Measurements from ENCODE around the gene DRD4.

The DRD4 gene

DNA sequence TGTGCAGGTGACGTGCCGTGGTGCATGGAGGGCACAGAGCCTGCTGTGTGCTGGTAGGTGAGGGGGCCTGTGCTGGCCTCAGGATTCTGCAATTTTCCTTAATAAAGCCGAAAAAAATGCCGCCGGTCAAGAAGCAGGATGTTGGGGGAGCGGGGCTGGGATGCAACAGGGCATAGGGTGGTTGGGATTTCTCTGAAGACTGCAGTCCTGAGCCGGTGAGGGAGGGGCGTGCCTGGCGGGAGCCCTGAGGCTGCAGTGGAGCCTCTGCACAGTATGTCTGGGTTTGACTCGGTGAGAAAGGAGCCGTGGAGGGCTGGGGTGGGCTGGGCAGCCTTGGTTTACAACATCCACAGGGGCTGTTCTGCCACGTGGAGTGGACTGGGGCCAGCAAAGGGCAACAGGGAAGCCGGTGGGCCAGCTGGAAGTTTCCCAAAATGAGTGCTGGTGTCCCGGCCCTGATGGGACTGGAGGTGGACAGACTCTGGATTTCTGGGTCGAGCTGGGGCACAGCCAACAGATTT, 13.7 kb upstream of the DRD4 start:
- no peak for DNase-seq

DNA sequence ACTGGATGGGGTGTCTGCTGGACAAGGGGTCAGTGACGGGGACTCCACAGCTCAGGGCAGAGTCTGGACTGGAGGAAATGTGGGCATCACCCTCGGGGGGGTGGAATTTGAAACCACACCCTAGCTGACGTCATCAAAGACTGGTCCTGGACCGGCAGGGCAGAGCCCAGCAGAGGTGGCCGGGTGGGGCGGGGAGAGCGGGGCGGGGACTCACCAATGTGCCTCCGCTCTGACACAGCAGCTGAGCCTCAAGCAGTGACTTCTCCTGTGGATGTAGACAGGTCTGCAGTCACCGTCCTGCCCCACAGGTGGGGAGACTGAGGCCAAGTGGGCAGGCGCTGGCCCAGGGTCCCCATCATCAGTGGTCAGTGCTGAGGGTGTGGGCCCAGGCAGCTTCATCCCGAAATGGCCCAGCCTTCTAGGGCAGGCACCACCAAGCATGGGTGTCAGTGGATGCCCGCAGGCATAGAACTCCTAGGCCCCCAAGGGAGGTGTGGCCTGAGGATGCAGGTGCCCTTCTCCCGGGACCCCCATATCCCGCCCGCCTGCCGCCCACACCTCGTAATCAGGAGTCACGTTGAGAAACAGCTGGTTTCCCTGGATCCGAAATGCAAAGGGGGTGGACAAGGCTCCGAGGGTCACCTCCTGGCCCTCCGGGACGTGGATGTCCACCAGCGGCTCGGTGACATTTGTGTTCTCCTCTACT, 12.9 kb upstream of the DRD4 start:
- no peak for DNase-seq

DNA sequence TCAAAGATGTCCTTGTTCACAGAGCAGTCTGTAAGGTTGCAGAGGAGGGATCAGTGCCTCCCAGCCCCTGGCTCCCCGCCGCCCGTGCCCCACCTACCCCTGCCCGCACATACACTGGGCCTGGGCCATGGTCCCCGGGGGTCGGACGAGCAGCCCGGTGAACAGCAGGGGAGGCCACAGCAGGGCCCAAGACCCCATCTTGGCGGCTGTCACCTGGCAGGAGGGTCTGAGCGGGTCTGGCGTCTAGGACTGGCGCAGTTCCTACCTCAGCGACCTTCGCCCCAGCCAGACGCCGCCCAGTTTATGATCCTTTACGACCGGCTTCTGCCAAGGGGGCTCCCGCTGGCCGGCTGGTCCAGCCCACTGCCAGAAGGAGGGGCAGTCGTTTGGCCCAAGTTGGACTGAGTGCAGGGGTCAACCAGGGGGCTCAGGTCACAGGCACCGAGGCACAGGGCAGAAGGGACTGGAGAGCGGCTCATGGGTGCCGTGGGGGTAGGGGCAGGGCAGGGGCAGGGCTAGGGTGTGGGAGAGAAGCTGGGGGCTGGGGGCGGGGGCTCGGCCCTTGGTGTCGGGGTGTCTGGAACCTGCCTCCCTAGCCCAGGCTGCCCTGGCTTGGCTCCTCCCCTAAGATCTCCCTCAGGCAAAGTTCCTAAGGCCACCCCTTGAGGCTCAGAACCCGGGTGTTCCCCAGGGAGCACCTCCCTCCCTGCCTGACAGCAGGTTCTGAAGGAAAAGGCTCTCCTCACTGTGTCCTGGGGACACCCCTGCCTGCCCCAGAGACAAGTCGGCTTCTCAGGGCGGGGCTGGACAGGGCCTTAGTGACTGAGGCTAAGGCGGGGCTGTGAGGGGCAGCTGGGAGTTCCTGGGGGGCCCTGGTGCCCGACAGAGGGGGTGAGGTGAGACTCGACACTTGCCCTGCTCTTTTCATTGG, 12.1 kb upstream of the DRD4 start, which contains the start of gene CDHR5:
Gene CDHR5, minus strand, starts transcription at position 251 of the 931 bp plus-strand sequence. Its CDS starts 53 bp downstream, at position 198.
- no peak for DNase-seq

- no peak for DNase-seq
Observed at GRCh38 chr11:625636-626268, 11.3 kb upstream of the DRD4 start.

DNA sequence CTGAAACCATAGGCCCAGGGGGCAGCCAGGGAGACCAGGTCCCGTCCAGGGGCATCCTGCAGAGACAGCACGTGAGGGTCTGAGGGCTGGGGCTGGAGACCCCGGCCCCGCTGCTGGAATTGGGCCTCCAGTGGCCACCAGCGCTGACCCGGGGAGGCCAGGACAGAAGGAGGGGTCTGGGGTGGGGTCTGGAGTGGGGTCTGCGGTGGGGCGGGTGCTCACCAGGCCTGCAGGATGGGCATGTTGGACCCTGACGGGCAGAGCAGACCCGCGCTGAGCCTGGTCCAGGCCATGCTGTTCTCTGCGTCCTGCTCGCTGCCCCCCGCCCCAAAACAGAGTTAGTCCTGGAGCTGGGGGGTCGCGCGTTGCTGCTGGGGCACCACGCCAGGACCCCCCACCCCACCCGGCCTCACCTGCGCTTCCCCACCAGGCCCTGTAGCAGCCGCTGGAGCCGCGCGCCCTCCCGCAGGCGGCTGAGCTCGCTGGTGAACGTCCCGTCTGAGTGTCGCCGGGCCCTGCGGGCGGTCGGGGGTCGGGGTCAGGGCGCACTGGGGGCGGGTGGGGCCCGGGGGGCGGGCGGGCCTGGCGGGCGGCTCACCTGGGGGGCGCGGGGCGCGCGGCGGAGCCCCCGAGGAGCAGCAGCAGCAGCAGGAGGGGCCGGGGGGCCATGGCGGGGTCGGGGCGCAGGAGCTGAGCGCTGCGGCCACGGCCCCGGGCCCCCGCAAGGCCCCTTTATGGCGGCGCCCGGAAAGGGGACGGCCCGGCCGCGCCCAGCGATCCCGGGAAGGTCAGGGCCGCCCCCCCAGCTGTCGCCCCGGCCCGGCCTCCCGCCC, 10.4 kb upstream of the DRD4 start, which contains the start of gene SCT:
Gene SCT, minus strand, starts transcription at position 707 of the 833 bp plus-strand sequence. Its CDS starts 38 bp downstream, at position 669.
- DNase-seq, result no peak

- no peak for DNase-seq
Observed at GRCh38 chr11:627308-627576, 9.8 kb upstream of the DRD4 start.

- DNase-seq, result no peak
Observed at GRCh38 chr11:628056-628455, 9.0 kb upstream of the DRD4 start.

DNA sequence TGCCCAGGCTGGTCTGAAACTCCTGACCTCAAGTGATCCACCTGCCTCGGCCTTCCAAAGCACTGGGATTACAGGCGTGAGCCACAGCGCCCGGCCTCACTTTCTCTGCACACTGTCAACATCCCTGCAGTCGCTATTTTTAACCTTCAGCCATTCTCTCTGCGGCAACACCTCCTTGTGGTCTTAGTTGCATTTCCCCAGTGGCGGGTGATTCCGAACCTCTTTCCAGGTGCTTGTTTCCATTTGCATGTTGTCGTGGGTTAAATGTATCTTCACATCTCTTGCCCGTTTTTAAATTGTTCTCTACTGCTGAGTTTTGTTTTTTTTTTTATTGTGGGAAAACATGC, 7.9 kb upstream of the DRD4 start:
- no peak for DNase-seq

DNA sequence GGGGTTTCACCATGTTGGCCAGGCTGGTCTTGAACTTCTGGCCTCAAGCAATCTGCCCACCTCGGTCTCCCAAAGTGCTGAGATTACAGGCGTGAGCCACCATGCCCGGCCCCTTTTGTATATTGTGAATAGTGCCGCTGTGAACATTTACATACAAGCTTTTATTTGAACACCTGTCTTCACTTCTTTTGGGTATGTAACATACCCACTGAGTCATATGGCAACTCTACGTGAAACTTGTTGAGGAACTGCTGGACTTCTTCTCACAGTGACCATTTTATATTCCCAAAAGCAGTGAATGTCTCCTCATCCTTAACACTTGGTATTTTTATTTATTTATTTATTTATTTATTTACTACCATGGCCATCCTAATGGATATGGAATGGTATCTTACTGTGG, 6.2 kb upstream of the DRD4 start:
- no peak for DNase-seq

DNA sequence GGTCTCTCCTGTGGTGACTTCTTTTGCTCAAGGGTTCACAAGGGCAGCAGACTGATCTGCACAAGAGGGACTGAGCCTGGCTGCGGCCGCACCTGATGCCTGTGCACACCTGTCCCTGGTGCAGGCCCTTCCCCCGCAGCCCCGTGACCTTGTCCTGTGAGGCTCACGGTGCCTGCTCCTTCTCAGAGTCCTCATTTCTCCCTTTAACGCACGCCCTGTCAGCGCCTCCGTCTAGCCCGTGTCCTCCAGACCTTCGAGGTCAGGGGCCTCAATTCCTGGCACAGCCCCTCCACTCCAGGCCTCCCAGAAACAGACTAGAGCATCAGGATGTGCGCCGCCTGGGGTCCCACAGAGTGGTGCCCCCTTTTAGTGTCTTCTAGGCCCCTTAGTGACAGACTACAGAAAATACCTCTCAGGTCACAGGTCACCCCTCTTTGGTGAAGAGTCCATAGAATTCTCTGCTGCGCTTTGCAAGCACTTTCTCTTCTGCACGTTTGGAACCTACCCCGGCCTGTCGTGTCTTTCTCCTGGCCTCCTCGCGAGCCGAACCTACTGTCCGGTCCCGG, 1.0 kb upstream of the DRD4 start:
- no peak for DNase-seq

DNA sequence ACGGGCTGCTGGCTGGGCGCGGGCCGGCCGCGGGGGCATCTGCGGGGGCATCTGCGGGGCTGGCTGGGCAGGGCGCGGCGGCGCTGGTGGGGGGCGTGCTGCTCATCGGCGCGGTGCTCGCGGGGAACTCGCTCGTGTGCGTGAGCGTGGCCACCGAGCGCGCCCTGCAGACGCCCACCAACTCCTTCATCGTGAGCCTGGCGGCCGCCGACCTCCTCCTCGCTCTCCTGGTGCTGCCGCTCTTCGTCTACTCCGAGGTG, 194 bp downstream of the DRD4 start:
- no peak for DNase-seq

- no peak for DNase-seq
Observed at GRCh38 chr11:637593-638521, 788 bp downstream of the DRD4 start.

DNA sequence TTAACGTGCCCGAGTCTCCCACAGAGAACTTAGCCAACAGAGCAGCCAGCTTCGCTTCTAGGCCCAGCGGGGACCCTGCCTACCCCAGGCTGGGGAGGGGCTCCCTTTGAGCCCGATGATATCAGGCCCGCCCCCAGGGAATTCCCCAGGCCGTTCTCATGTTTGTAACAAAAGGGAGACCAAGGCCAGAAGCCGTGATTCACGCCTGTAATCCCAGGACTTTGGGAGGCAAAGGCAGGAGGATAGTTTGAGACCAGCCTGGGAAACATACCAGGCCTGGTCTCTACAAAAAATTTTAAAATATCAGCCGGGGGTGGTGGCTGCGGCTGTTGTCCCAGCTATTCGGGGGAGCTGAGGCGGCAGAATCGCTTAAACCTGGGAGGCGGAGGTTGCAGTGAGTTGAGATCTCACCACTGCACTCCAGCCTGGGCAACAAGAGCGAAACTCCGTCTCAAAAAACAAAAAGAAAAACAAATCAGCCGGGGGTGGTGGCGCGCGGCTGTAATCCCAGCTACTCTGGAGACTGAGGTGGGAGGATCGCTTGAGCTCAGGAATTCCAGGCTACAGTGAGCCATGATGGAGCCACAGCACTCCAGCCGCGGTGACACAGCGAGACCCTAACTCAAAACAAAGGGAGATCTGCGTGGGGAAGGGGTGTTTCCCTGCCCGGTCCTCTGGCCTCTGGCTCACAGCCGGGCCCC, 1.7 kb downstream of the DRD4 start:
- DNase-seq, result no peak

- DNase-seq, result no peak
Observed at GRCh38 chr11:639332-639955, 2.4 kb downstream of the DRD4 start.

- DNase-seq, result no peak
Observed at GRCh38 chr11:640021-640706, 3.1 kb downstream of the DRD4 start.

DNA sequence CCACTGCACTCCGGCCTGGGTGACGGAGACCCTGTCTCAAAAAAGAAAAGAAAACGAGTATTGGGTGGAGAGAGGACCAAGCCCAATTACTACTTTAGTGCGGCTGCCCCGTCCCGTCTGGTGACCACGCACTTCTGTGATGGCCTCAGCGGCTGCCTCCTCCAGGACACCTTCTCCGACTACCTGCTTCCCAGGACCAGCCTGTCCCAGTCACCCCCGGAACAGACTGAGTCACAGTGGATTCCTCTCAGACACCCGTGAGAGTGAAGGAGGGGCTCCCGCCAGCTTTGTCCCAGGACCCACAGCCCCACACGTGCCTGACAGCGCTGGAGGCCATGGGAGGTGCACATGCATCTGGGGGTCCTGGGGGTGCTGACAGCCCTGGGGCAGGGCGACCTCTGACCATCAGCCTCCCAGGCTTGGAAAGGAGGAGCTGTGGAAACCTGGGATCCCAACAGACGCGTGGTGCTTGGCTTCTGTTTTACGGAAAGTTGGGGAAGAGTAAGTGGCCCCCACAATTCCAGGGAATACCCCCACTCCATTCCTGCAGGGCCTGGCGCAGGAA, 4.8 kb downstream of the DRD4 start:
- no peak for DNase-seq

- DNase-seq, result no peak
Observed at GRCh38 chr11:643366-643765, 6.3 kb downstream of the DRD4 start.

DNA sequence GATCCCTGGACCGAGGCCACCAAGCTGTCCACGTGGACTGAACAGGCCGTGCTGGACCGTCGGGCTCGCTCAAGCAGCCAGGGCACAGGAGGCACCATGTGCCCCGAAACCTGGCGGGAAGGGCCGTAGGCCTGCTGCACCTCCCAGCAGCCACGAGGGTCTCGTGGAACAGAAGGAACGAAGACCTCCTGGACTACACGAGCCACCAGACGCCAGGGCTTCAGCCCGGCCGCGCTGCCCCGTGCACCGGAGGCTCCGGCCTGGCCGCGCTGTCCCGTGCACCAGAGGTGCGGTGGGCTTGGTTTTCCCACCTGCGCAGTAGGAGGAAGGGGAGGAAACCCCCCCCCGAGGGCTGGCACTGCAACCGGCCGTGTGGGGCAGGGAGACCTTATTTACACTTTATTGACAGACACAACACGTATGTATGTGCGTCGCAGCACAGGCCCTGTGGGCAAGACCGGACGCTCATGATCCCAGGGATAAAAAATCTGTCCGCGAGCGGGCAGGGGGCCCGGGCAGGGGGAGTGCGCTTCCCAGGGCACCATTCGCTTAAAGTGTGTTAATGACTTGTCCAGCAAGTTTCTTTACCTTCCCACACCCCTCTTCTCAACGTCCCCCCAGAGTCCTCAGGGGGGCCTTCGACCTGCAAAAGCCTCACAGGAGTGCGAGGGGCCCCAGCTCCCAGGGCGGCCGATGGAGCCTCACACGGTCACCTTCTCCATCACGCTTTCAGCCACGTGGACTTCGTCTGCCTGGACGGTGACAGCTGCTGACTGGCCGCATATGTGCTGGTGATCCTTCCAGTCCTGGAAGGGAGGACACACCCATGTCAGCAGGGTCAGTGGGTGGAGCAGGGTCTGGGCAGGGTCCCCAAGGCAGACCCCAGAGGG, 7.0 kb downstream of the DRD4 start:
- DNase-seq, result no peak

Data from T-helper 9 cell (primary cell).